Heart left ventricle (tissue), 16 donors: ENCODE results near the gene DNAJA3. TPM values are rescaled to one million over a fixed set of nuclear protein-coding genes. Genes with fewer than 3 reads are reported as not detected.

ENCODE experiments used
- ATAC-seq, 4 donors: fragments of 200-7000 bp; cut with Tn5 transposase; one replicate each; pipeline ENCODE4 v1.9.1; 2020 to 2022; ENCODE audit warnings: moderate library complexity in 4 of 4, mild to moderate bottlenecking in 3 of 4, moderate number of reproducible peaks in 1 of 4
- DNase-seq, 5 donors: peaks; one replicate each; pipeline ENCODE4 v3.0.0-alpha.2; 2020
- H3K27ac ChIP-seq, 12 donors: fragments of 200-600 bp; sonication (generic) in 4 of 12; one replicate each; pipeline versions ENCODE4 v1.5.0 to v1.8.0; 2016 to 2022; ENCODE audit warnings: mild to moderate bottlenecking in 2 of 12
- H3K27me3 ChIP-seq, 9 donors: fragments of 200-600 bp; sonication (generic) in 2 of 9; one replicate each; pipeline versions ENCODE4 v1.5.1 to v1.8.0; 2016 to 2022; ENCODE audit warnings: mild to moderate bottlenecking in 3 of 9
- H3K36me3 ChIP-seq, 9 donors: fragments of 200-600 bp; sonication (generic) in 2 of 9; one replicate each; pipeline versions ENCODE4 v1.5.0 to v1.8.0; 2018 to 2022; ENCODE audit warnings: mild to moderate bottlenecking in 2 of 9
- H3K4me1 ChIP-seq, 12 donors: fragments of 200-600 bp; sonication (generic) in 4 of 12; one replicate each; pipeline versions ENCODE4 v1.5.0 to v1.8.0; 2016 to 2022; ENCODE audit warnings: mild to moderate bottlenecking in 3 of 12
- H3K4me3 ChIP-seq, 12 donors: fragments of 200-600 bp; sonication (generic) in 4 of 12; one replicate each; pipeline versions ENCODE4 v1.5.0 to v1.8.0; 2017 to 2022; ENCODE audit warnings: mild to moderate bottlenecking in 9 of 12, moderate library complexity in 4 of 12
- H3K9me3 ChIP-seq, 12 donors: fragments of 200-600 bp; sonication (generic) in 4 of 12; one replicate each; pipeline versions ENCODE4 v1.5.0 to v1.8.0; 2016 to 2022; ENCODE audit warnings: mild to moderate bottlenecking in 1 of 12
- CTCF ChIP-seq, 12 donors: fragments of 200-600 bp; sonication (generic) in 4 of 12; IDR thresholded peaks; one replicate each; pipeline versions ENCODE4 v1.5.0 to v1.8.0; 2018 to 2022; ENCODE audit warnings: antibody characterized with exemption in 12 of 12, mild to moderate bottlenecking in 5 of 12
- POLR2A ChIP-seq, 2 donors: fragments of 450-650 bp; IDR thresholded peaks; one replicate each; pipeline ENCODE4 v1.6.1; 2017; ENCODE audit warnings: antibody characterized with exemption in 2 of 2, mild to moderate bottlenecking in 2 of 2, moderate library complexity in 2 of 2
- WGBS, 4 donors: extraction: QIAGEN DNeasy Blood & Tissue Kit in 2 of 4; methylation state at CpG; one replicate each; pipeline versions ENCODE4 v1.1.5 to v1.1.7; 2013 to 2018; 5-methylcytosine and 5-hydroxymethylcytosine counted together
- intact Hi-C, 10 donors: fragments of 100-400 bp; cut with DNase I; formaldehyde crosslinking; loops; one replicate each; pipeline versions ENCODE4 v1.11.1 to v1.14.2; 2022
- polyA plus RNA-seq, 2 donors: library from polyadenylated mRNA; stranded (reverse); fragments of 200-250 nt; gene quantifications; one replicate each; pipeline ENCODE4 v1.2.3, GENCODE V29; 2013
- total RNA-seq, 9 donors: library from RNA; depleted of rRNA in 2 of 9; stranded (reverse); fragments of >200 nt in 2 of 9; fragmentation: NEBNext Ultra II Directional in 3 of 9; extraction: Animal tissue kit (Norgen Biotek cat#: 25700) in 3 of 9; gene quantifications; one replicate each; pipeline versions ENCODE4 v1.1.0 to v1.2.4, GENCODE V29; 2016 to 2023
- donor health status: ischemic (EF 13 %, LVEDD 7.1; RV severe dilation, severe dysfunction).
- donor health status: healthy with polysubstance abuse.
- donor health status: DM: no; HTN: yes; CAD: no.
- donor health status: DM: no; HTN: no; CAD: no.
- donor health status: ischemic (EF 25% LVEDD 6.9; RV normal size, moderate dysfunction).
- donor health status: ischemic (EF 25% LVEDD 5.7; RV mildly dilated, moderate dysfunction).
- donor health status: healthy.
- donor health status: DM: yes; HTN: yes; CAD: no.
- donor health status: ischemic (EF 35%, LVEDD 5.7; RV mildly dilated, moderate dysfunction).
- donor health status: nonischemic (EF 11% LVEDD 7.7; RV severe dilation, severe dysfunction).
- donor health status: DM: yes; HTN: yes; CAD: no.
- donor health status: PGD.
- donor health status: ischemic (EF 29% LVEDD 5.4; RV normal size, mild dysfunction).
- donor health status: nonischemic (EF 23%, LVEDD 6.1; RV moderate dilation, normal function).

The DNAJA3 gene
- total and polyA plus RNA-seq, 11 donors, result 47.4 to 88.4 (median 59.7) TPM

GRCh38 chr16:4380119-4381063, 45.3 kb upstream of the DNAJA3 start:
- Histone ChIP-seq H3K27me3 (no peaks in the 10 kb centered on the region), H3K4me1 (peaks cover 5 to 50% (median 31%) of the 10 kb centered on the region in 12 donors), H3K4me3 (no peak overlapping the region), H3K9me3 (no peaks in the 10 kb centered on the region), H3K36me3 (peaks cover 0 to 51% (median 20%) of the 10 kb centered on the region in 9 donors), H3K27ac (peak overlapping the region in 1 of 12 donors; percentile 6)
- intact Hi-C loops, result no loop called here
- TF ChIP-seq CTCF (IDR thresholded peaks at IDR 0.05) (no peak), POLR2A (IDR thresholded peaks at IDR 0.05) (no peak)
- DNase-seq (peak in 1 of 5 donors; percentile 23), ATAC-seq (no peak)
- WGBS, 4 donors, result 78 to 83% (median 81%) methylated on average over 14 to 26 of the region's 26 CpGs

DNA sequence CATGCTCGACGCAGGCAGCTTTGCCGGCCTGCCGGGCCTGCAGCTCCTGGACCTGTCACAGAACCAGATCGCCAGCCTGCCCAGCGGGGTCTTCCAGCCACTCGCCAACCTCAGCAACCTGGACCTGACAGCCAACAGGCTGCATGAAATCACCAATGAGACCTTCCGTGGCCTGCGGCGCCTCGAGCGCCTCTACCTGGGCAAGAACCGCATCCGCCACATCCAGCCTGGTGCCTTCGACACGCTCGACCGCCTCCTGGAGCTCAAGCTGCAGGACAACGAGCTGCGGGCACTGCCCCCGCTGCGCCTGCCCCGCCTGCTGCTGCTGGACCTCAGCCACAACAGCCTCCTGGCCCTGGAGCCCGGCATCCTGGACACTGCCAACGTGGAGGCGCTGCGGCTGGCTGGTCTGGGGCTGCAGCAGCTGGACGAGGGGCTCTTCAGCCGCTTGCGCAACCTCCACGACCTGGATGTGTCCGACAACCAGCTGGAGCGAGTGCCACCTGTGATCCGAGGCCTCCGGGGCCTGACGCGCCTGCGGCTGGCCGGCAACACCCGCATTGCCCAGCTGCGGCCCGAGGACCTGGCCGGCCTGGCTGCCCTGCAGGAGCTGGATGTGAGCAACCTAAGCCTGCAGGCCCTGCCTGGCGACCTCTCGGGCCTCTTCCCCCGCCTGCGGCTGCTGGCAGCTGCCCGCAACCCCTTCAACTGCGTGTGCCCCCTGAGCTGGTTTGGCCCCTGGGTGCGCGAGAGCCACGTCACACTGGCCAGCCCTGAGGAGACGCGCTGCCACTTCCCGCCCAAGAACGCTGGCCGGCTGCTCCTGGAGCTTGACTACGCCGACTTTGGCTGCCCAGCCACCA, 44.4 kb upstream of the DNAJA3 start:
- peak in 3 of 5 donors; percentile 25 to 63 (median 33) for DNase-seq
- H3K36me3 ChIP-seq, result peaks cover 0 to 60% (median 20%) of the 10 kb centered on the region in 9 donors

DNA sequence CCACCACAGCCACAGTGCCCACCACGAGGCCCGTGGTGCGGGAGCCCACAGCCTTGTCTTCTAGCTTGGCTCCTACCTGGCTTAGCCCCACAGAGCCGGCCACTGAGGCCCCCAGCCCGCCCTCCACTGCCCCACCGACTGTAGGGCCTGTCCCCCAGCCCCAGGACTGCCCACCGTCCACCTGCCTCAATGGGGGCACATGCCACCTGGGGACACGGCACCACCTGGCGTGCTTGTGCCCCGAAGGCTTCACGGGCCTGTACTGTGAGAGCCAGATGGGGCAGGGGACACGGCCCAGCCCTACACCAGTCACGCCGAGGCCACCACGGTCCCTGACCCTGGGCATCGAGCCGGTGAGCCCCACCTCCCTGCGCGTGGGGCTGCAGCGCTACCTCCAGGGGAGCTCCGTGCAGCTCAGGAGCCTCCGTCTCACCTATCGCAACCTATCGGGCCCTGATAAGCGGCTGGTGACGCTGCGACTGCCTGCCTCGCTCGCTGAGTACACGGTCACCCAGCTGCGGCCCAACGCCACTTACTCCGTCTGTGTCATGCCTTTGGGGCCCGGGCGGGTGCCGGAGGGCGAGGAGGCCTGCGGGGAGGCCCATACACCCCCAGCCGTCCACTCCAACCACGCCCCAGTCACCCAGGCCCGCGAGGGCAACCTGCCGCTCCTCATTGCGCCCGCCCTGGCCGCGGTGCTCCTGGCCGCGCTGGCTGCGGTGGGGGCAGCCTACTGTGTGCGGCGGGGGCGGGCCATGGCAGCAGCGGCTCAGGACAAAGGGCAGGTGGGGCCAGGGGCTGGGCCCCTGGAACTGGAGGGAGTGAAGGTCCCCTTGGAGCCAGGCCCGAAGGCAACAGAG, 43.5 kb upstream of the DNAJA3 start:
- H3K4me1 ChIP-seq, result peaks cover 0 to 46% (median 22%) of the 10 kb centered on the region in 12 donors
- no peak for ATAC-seq
- H3K4me3 ChIP-seq, result no peak overlapping the region
- H3K27me3 ChIP-seq, result no peaks in the 10 kb centered on the region
- intact Hi-C loops, result no loop called here
- H3K9me3 ChIP-seq, result no peaks in the 10 kb centered on the region
- peaks cover 0 to 69% (median 20%) of the 10 kb centered on the region in 9 donors for H3K36me3 ChIP-seq
- WGBS, 4 donors, result 93 to 96% (median 95%) methylated on average over 35 to 55 of the region's 55 CpGs
- DNase-seq, result peak in 1 of 5 donors; percentile 18
- TF ChIP-seq CTCF (IDR thresholded peaks at IDR 0.05) (no peak), POLR2A (IDR thresholded peaks at IDR 0.05) (no peak)
- H3K27ac ChIP-seq, result peak overlapping the region in 2 of 12 donors; percentile 18 to 33

More for the DNA sequence above, 44.4 kb upstream of the DNAJA3 start:
- no peaks in the 10 kb centered on the region for H3K27me3 ChIP-seq
- no peak overlapping the region for H3K27ac ChIP-seq
- 95% methylated on average over 35 to 59 of the region's 59 CpGs for WGBS, 4 donors
- no peak for TF ChIP-seq POLR2A (IDR thresholded peaks at IDR 0.05)
- TF ChIP-seq CTCF (IDR thresholded peaks at IDR 0.05), result no peak
- H3K4me1 ChIP-seq, result peaks cover 5 to 46% (median 27%) of the 10 kb centered on the region in 12 donors
- no peak overlapping the region for H3K4me3 ChIP-seq
- ATAC-seq, result no peak
- intact Hi-C loops, result no loop called here
- H3K9me3 ChIP-seq, result no peaks in the 10 kb centered on the region
